H1 (cell line): ENCODE data around the gene CTU1.

Experiments used
- BACH1 ChIP-seq: IDR thresholded peaks from 2 replicates; pipeline ENCODE4 v1.6.1; 2012; ENCODE audit warnings: low read length, improper control_type of control experiment
- JUND ChIP-seq: IDR thresholded peaks from 2 replicates; pipeline ENCODE4 v1.6.1; 2011; ENCODE audit warnings: mild to moderate bottlenecking, improper control_type of control experiment, low read length
- POLR2A ChIP-seq, 2 experiments: IDR thresholded peaks; 1 replicate in 1 of 2; 2 replicates in 1 of 2; pipeline ENCODE4 v1.6.1; 2011; ENCODE audit warnings: low read depth in 2 of 2, low read length in 2 of 2, mild to moderate bottlenecking in 2 of 2; ENCODE audit errors: control extremely low read depth in 1 of 2
- SP1 ChIP-seq: IDR thresholded peaks from 2 replicates; pipeline ENCODE4 v1.6.1; 2011; ENCODE audit warnings: low read depth, low read length
- TAF1 ChIP-seq: IDR thresholded peaks from 2 replicates; pipeline ENCODE4 v1.6.1; 2011; ENCODE audit warnings: mild to moderate bottlenecking, low read depth, low read length
- TEAD4 ChIP-seq: IDR thresholded peaks from 2 replicates; pipeline ENCODE4 v1.6.1; 2012; ENCODE audit warnings: low read depth, low read length, inconsistent platforms, mixed read lengths
- ZNF274 ChIP-seq: IDR thresholded peaks from 2 replicates; pipeline ENCODE4 v1.7.0; 2012; ENCODE audit warnings: low read length, borderline replicate concordance; ENCODE audit errors: extremely low read depth
- TF ChIP-seq, protein P1 (sequence below), 3 experiments: IDR thresholded peaks; 1 replicate in 2 of 3; 2 replicates in 1 of 3; pipeline versions ENCODE4 v1.5.1 to v1.6.1; 2011; ENCODE audit warnings: low read length in 3 of 3, mild to moderate bottlenecking in 3 of 3, inconsistent platforms in 2 of 3, low read depth in 1 of 3, moderate library complexity in 1 of 3; ENCODE audit not compliant: insufficient read depth in 1 of 3; ENCODE audit errors: control extremely low read depth in 1 of 3
- TF ChIP-seq, protein P2 (sequence below): IDR thresholded peaks from 2 replicates; pipeline ENCODE4 v1.6.1; 2011; ENCODE audit warnings: low read length, improper control_type of control experiment
- TF ChIP-seq, protein P3 (sequence below): IDR thresholded peaks from 2 replicates; pipeline ENCODE4 v1.6.1; 2011; ENCODE audit warnings: low read depth, mild to moderate bottlenecking, low read length; ENCODE audit not compliant: insufficient read depth

- TF ChIP-seq, protein P1, sequence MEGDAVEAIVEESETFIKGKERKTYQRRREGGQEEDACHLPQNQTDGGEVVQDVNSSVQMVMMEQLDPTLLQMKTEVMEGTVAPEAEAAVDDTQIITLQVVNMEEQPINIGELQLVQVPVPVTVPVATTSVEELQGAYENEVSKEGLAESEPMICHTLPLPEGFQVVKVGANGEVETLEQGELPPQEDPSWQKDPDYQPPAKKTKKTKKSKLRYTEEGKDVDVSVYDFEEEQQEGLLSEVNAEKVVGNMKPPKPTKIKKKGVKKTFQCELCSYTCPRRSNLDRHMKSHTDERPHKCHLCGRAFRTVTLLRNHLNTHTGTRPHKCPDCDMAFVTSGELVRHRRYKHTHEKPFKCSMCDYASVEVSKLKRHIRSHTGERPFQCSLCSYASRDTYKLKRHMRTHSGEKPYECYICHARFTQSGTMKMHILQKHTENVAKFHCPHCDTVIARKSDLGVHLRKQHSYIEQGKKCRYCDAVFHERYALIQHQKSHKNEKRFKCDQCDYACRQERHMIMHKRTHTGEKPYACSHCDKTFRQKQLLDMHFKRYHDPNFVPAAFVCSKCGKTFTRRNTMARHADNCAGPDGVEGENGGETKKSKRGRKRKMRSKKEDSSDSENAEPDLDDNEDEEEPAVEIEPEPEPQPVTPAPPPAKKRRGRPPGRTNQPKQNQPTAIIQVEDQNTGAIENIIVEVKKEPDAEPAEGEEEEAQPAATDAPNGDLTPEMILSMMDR (IDR thresholded peaks at IDR 0.05; ENCODE audit: control extremely low read depth in 1 of 3, insufficient read depth in 1 of 3, low read depth in 1 of 3, low read length in 3 of 3): no peak
- no peak for TF ChIP-seq TAF1
- TF ChIP-seq POLR2A (IDR thresholded peaks at IDR 0.05; ENCODE audit: control extremely low read depth in 1 of 2, low read depth in 2 of 2, low read length in 2 of 2): no peak
- TF ChIP-seq ZNF274: no peak
- no peak for TF ChIP-seq SP1
- TF ChIP-seq, protein P2, sequence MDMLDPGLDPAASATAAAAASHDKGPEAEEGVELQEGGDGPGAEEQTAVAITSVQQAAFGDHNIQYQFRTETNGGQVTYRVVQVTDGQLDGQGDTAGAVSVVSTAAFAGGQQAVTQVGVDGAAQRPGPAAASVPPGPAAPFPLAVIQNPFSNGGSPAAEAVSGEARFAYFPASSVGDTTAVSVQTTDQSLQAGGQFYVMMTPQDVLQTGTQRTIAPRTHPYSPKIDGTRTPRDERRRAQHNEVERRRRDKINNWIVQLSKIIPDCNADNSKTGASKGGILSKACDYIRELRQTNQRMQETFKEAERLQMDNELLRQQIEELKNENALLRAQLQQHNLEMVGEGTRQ: no peak
- TF ChIP-seq BACH1: no peak
- TF ChIP-seq JUND: no peak
- TF ChIP-seq TEAD4: no peak
- TF ChIP-seq, protein P3, sequence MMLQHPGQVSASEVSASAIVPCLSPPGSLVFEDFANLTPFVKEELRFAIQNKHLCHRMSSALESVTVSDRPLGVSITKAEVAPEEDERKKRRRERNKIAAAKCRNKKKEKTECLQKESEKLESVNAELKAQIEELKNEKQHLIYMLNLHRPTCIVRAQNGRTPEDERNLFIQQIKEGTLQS: no peak
Measured at GRCh38 chr19:51090471-51090870, 17.7 kb downstream of the CTU1 start.
